Kidney (tissue), 14 donors: ENCODE data around the gene PACSIN2. TPM values are rescaled to one million over a fixed set of nuclear protein-coding genes. Genes with fewer than 3 reads are reported as not detected.

ENCODE experiments used
- DNase-seq, 5 donors: peaks; one replicate each; pipeline ENCODE4 v3.0.0-alpha.2; 2013 to 2020
- FAIRE-seq: peaks from 2 replicates; lab custom pipeline; 2012; peaks lifted over from hg19 to GRCh38; lab: Jason Lieb, UNC
- H3K27ac ChIP-seq, 2 donors: one replicate each; pipeline ENCODE4 v1.7.0; 2013; ENCODE audit warnings: low read depth in 2 of 2, low read length in 2 of 2, inconsistent platforms in 1 of 2
- H3K27me3 ChIP-seq: one replicate; pipeline ENCODE4 v1.7.1; 2013; ENCODE audit warnings: low read length, inconsistent platforms; ENCODE audit not compliant: control insufficient read depth, insufficient read depth
- H3K36me3 ChIP-seq, 3 donors: one replicate each; pipeline versions ENCODE4 v1.7.0 to v1.7.1; 2013; ENCODE audit warnings: low read length in 3 of 3, control low read depth in 1 of 3, inconsistent platforms in 1 of 3; ENCODE audit not compliant: insufficient read depth in 3 of 3, control insufficient read depth in 2 of 3
- H3K4me1 ChIP-seq, 3 donors: one replicate each; pipeline versions ENCODE4 v1.7.0 to v1.7.1; 2013; ENCODE audit warnings: low read length in 3 of 3, inconsistent platforms in 1 of 3, low read depth in 1 of 3; ENCODE audit not compliant: control insufficient read depth in 2 of 3, insufficient read depth in 2 of 3
- H3K4me3 ChIP-seq, 3 donors: one replicate each; pipeline versions ENCODE4 v1.7.0 to v1.8.1; 2013; ENCODE audit warnings: low read length in 3 of 3, control low read depth in 1 of 3, inconsistent platforms in 1 of 3
- H3K9ac ChIP-seq, 3 donors: one replicate each; pipeline versions ENCODE4 v1.7.0 to v1.7.1; 2013; ENCODE audit warnings: low read length in 3 of 3, control low read depth in 1 of 3, inconsistent platforms in 1 of 3
- H3K9me3 ChIP-seq, 3 donors: one replicate each; pipeline versions ENCODE4 v1.7.0 to v1.7.1; 2013; ENCODE audit warnings: low read length in 3 of 3, control low read depth in 1 of 3, inconsistent platforms in 1 of 3; ENCODE audit not compliant: control insufficient read depth in 2 of 3, insufficient read depth in 1 of 3
- CTCF ChIP-seq: IDR thresholded peaks from 3 replicates; pipeline ENCODE4 v1.5.1; 2012; ENCODE audit warnings: mild to moderate bottlenecking, moderate library complexity, borderline replicate concordance; ENCODE audit not compliant: insufficient read depth; ENCODE audit errors: extremely low read depth
- intact Hi-C: fragments of 100-400 bp; cut with DNase I; formaldehyde crosslinking; loops from one replicate; pipeline ENCODE4 v1.11.1; 2022
- polyA plus RNA-seq: library from polyadenylated mRNA; stranded (reverse); fragments of 350-450 nt; fragmentation: Illumina TruSeq; extraction: RNeasy Lipid Tissue Mini Kit (QIAGEN cat#74804); gene quantifications from one replicate; pipeline ENCODE4 v1.2.3, GENCODE V29; 2014; ENCODE audit warnings: low read depth, low replicate concordance; ENCODE audit not compliant: insufficient read depth
- total RNA-seq: library from RNA; stranded (reverse); fragmentation: NEBNext Ultra II Directional; extraction: Animal tissue kit (Norgen Biotek cat#: 25700); gene quantifications from one replicate; pipeline ENCODE4 v1.2.1, GENCODE V29; 2021
- donor health status: control.
- donor health status: control.
- donor health status: control.
- donor health status: control.
- donor health status: control.
- donor health status: DM: yes; HTN: yes; CAD: no.
- donor health status: Normal renal cell carcinoma (clear cell type).

PACSIN2 gene
- total and polyA plus RNA-seq, 2 donors from 2014 or later, result 56.3 to 105 TPM

- FAIRE-seq (no peak), DNase-seq (peak in 3 of 5 donors; percentile 74 to 81 (median 79))
- no peak overlapping the region for H3K9ac ChIP-seq
- H3K4me1 ChIP-seq, result peaks cover 0 to 36% (median 18%) of the 10 kb centered on the region in 3 donors
- no peaks in the 10 kb centered on the region for H3K9me3 ChIP-seq
- H3K4me3 ChIP-seq, result no peak overlapping the region
- TF ChIP-seq CTCF, result no peak
- peaks cover 0 to 5% (median 0%) of the 10 kb centered on the region in 3 donors for H3K36me3 ChIP-seq
- intact Hi-C loops, result no loop called here
- no peaks in the 10 kb centered on the region for H3K27me3 ChIP-seq
- no peak overlapping the region for H3K27ac ChIP-seq
Measured at GRCh38 chr22:42964994-42965699, 49.8 kb downstream of the PACSIN2 start.

GRCh38 chr22:42963231-42963595 lies 51.7 kb downstream of the PACSIN2 start:
- Histone ChIP-seq H3K27me3 (no peaks in the 10 kb centered on the region), H3K4me3 (no peak overlapping the region), H3K9me3 (no peaks in the 10 kb centered on the region), H3K4me1 (peaks cover 5 to 45% (median 25%) of the 10 kb centered on the region in 3 donors), H3K36me3 (peaks cover 0 to 5% (median 0%) of the 10 kb centered on the region in 3 donors), H3K9ac (no peak overlapping the region), H3K27ac (peak overlapping the region; percentile 77 to 82)
- DNase-seq, result peak in 2 of 5 donors; percentile 26 to 70
- intact Hi-C loops, result no loop called here
- FAIRE-seq, result no peak
- TF ChIP-seq CTCF, result no peak

- Histone ChIP-seq H3K4me1 (peaks cover 5 to 48% (median 26%) of the 10 kb centered on the region in 3 donors), H3K36me3 (peaks cover 0 to 5% (median 0%) of the 10 kb centered on the region in 3 donors), H3K27me3 (no peaks in the 10 kb centered on the region), H3K9me3 (no peaks in the 10 kb centered on the region), H3K9ac (no peak overlapping the region), H3K4me3 (no peak overlapping the region), H3K27ac (peak overlapping the region; percentile 77 to 82)
- no peak for TF ChIP-seq CTCF
- FAIRE-seq (no peak), DNase-seq (peak in 3 of 5 donors; percentile 41 to 87 (median 53))
- intact Hi-C loops, result no loop called here
Measured at GRCh38 chr22:42962295-42963230, 52.4 kb downstream of the PACSIN2 start.
